Measurements from ENCODE around the gene COL19A1.

DNA sequence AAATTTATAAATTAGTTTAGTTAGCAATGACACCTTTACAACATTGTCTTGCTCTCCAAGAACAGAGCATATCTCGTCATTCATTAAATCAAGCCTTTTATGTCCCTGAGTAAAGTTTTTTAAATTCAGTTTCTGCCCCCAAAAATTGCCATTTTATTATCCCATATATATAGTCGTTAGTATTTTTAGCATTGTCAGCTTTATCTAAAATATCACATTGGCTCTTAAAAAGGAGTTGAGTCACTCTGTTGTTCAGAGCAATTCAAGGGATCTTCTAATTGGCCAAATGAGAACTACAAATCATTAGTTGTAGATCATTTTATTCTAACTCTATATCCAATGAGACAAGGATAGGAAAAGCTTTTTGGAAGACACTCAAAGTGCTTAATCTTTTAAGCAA, 309.4 kb downstream of the COL19A1 start:
- TF ChIP-seq, protein P1, sequence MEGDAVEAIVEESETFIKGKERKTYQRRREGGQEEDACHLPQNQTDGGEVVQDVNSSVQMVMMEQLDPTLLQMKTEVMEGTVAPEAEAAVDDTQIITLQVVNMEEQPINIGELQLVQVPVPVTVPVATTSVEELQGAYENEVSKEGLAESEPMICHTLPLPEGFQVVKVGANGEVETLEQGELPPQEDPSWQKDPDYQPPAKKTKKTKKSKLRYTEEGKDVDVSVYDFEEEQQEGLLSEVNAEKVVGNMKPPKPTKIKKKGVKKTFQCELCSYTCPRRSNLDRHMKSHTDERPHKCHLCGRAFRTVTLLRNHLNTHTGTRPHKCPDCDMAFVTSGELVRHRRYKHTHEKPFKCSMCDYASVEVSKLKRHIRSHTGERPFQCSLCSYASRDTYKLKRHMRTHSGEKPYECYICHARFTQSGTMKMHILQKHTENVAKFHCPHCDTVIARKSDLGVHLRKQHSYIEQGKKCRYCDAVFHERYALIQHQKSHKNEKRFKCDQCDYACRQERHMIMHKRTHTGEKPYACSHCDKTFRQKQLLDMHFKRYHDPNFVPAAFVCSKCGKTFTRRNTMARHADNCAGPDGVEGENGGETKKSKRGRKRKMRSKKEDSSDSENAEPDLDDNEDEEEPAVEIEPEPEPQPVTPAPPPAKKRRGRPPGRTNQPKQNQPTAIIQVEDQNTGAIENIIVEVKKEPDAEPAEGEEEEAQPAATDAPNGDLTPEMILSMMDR (IDR thresholded peaks at IDR 0.05; ENCODE audit: low read depth, low read length), result no peak
- no peak for TF ChIP-seq MYC (IDR thresholded peaks at IDR 0.05; ENCODE audit: low read depth, low read length)
- no peak for TF ChIP-seq POLR2A (IDR thresholded peaks at IDR 0.05; ENCODE audit: extremely low read depth, insufficient read length)
- TF ChIP-seq, protein P2, sequence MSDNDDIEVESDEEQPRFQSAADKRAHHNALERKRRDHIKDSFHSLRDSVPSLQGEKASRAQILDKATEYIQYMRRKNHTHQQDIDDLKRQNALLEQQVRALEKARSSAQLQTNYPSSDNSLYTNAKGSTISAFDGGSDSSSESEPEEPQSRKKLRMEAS (IDR thresholded peaks at IDR 0.05; ENCODE audit: low read depth, low read length), result no peak
